GM21737 (cell line): ENCODE results near the gene ELMO1.

Source experiments
- ATAC-seq: cut with Tn5 transposase; IDR thresholded peaks from one replicate; pipeline ENCODE4 v1.9.1; 2021; ENCODE audit warnings: mild to moderate bottlenecking, moderate library complexity; ENCODE audit not compliant: unreplicated experiment

The ELMO1 gene

DNA sequence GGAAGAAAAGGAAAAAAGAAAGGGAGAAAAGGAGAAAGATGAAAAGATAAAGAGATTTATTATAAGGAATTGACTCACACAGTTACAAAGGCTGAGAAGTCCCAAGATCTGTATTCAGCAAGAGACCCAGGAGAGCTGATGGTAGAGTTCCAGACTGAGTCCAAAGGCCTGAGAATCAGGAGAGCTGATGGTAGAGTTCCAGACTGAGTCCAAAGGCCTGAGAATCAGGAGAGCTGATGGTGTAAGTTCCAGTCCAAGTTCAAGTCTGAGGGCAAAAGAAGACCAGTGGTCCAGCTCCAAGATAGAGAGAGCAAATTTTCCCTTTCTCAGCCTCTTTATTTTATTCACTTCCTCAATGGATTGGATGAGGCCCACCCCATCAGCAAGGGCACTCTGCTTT lies 627.0 kb downstream of the ELMO1 start:
- no peak for ATAC-seq

DNA sequence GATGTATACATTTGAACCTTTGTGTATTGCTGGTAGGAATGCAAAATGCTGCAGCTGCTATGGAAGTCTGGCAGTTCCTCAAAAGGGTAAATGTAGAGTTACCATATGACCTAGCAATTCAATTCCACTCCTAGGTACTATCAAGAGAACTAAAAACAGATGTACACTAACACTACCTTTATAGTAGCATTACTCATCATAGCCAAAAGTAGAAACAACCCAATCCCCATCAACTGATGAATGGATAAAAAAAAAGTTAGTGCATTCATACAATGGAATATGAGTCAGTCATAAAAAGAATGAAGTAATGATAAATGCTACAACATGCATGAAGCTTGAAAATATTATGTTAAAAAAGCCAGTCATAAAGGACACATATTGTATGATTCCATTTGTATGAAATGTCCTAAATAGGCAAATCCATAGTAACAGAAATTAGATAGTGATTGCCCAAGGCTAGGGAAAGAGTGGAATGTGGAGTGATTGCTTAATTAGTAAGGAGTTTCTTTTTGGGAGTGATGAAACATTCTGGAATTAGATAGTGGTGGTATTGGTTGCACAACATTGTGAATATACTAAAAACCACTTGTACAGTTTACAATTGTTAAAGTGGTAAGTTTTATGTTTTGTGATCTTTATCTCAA lies 628.0 kb downstream of the ELMO1 start:
- ATAC-seq: no peak

DNA sequence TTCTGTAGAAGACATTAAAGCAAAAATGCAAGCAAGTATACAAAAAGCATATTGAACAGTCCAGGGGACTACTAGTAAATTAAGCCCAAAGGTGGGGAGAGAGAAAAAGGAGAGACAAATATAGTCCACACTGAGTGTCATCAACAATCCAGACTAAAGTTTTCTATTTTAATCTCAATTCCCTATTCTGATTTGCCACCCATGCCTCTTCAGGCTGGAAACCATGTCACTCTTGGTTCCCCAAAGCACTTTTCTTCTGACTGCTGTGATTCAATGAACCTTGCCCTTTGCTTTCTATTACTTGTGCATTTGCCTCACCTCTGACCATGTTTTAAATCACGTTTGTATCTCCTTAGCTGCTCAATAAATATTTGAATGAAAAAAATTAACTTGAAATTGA lies 629.0 kb downstream of the ELMO1 start:
- ATAC-seq: no peak

DNA sequence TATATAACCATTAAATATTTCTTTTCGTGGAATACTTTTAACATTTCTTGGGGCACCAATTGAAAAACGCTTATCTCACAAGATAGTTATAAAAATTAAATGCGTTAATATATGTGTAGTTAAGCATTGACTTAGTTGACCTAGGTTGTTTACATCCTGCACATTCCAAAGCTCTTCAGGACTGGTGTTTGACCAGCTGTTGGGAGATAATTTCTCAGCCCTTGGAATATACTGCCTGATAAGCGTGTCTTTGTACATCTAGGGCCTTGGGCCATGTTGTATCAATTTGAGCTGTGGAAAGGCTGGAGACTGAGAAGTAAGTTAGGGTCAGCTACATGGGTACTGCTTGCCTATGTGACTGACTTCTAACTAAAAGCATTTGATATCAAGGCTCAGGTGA lies 634.4 kb downstream of the ELMO1 start:
- ATAC-seq: no peak

DNA sequence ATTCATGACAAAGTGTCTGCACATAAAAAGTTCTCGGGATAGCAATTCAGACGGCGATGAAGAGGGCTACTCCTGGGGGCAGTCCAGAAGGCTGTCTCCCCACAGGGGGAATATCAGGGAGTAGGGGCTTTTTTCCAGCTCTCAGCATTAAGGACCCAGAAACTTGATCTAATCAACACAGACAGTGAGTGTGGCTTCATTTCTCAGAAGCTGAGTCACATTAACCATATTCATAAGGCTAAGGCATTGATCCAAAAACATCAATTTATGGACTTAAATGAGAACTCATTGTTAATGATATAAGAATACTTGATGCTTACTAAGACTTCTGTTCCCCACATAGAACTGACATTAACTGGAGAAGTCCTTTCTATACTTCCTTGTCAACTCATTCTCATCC lies 636.9 kb downstream of the ELMO1 start:
- ATAC-seq: no peak

DNA sequence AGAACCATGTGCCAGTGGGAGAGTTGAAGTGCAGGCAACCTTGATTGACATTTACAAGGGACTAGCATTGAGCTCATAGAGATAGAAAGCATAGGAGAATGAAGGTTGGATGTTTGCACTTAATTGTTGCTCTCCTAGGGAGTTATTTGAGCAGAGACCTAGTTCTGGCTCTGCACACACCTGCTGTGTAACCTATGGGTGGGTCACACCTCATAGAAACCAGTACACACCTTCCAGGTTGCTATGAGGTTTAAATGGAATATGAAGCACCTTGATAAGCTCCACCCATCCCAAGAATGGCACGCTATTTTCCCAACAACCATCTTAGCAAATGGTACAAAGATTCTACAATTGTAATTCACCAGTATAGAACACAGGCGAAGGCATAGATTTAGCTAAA lies 638.2 kb downstream of the ELMO1 start:
- ATAC-seq: no peak

DNA sequence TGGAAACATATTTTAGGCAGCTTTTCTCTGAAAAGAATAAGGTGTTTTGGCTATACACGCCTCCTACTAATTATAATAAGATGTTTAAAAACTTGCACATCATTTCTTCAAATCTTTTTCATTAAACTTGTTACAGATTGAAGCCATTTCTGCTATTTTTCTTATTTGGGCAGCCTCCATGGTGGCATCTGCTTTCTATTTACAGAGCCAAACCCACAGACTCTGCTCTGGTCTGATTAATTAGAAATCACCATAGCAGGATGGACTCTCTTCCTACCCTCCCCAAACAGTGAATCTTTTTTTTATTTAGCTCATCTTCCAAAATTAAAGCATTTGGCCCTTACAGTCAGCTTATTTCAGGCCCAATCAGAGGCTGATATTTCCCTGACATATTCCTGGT lies 638.6 kb downstream of the ELMO1 start:
- ATAC-seq: no peak

DNA sequence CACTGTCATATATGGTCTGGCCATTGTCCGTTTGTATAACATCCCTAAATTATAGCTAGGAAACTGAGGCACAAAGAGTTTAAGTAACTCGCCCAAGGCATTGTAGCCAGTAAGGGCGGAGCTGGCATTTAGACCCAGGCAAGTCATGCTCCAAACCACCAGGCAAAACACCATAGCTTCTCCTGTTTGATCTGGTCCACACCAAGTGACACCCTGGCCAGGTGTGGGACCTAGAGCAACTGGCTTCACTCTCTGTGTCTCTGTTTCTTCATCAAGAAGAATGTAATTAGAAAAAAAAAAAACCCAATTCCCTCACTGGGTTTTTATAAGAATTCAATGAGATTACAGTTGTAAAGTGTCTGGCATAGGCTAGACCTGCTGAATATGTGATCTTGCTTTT lies 639.2 kb downstream of the ELMO1 start:
- ATAC-seq: no peak

DNA sequence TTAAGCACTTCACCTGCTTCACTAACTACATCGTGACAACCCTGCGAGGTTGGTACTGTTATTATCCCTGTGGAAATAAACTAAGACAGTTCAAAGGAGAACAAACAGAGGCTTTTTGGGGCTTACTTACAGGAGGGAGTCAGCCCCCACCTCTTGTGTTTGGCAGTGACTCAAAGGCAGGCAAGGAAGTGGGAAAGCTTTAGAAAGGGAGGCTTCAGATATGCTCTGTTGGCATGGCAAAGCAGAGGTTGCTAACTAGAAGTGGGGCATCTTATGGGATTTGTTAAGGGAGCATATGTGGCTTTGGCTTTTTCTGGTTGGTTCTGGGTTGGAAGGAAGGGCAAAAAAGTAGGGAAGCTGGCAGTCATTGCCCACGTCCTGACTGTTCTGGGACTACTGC lies 639.6 kb downstream of the ELMO1 start:
- ATAC-seq: no peak

DNA sequence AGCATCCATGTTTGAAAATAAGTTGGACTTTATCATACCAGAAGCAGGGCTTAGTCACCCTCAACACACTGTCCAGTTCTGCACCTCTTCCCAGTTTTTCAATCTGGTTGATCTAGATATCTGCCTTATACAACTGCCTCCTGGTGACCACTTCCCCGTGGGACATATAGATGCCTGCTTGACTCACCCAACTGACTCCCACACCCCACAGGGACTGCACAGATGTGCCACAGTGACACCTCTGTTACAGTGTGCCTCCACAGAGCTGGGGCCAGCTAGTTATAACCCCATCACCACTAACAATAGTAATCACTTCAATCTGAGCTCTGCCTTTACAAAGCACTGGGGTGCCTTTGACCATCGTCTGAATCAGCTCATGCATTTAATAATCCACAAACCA lies 641.8 kb downstream of the ELMO1 start:
- ATAC-seq: no peak
